ENCODE data around the gene GSKIP.

GRCh38 chr14:96373538-96373937 lies 10.2 kb downstream of the GSKIP start:
- TF ChIP-seq CTCF (IDR thresholded peaks at IDR 0.05) (no peak), EP300 (IDR thresholded peaks at IDR 0.05) (no peak), POLR2A (IDR thresholded peaks at IDR 0.05) (no peak), POLR2AphosphoS5 (IDR thresholded peaks at IDR 0.05) (no peak)

All from sigmoid colon (tissue), 4 donors.